Heart left ventricle (tissue), 16 donors: Measurements from ENCODE around the gene AP1S2. TPM values are rescaled to one million over a fixed set of nuclear protein-coding genes. Genes with fewer than 3 reads are reported as not detected.
"Not testable (repeated sequence)": the region's sequence is repeated elsewhere in the genome, so short reads cannot be mapped to it uniquely, and the experiment has no call there.

Experiments
- ATAC-seq, 4 donors: fragments of 200-7000 bp; cut with Tn5 transposase; one replicate each; pipeline ENCODE4 v1.9.1; 2020 to 2022; ENCODE audit warnings: moderate library complexity in 4 of 4, mild to moderate bottlenecking in 3 of 4, moderate number of reproducible peaks in 1 of 4
- DNase-seq, 5 donors: peaks; one replicate each; pipeline ENCODE4 v3.0.0-alpha.2; 2020
- H3K27ac ChIP-seq, 12 donors: fragments of 200-600 bp; sonication (generic) in 4 of 12; one replicate each; pipeline versions ENCODE4 v1.5.0 to v1.8.0; 2016 to 2022; ENCODE audit warnings: mild to moderate bottlenecking in 2 of 12
- H3K27me3 ChIP-seq, 9 donors: fragments of 200-600 bp; sonication (generic) in 2 of 9; one replicate each; pipeline versions ENCODE4 v1.5.1 to v1.8.0; 2016 to 2022; ENCODE audit warnings: mild to moderate bottlenecking in 3 of 9
- H3K36me3 ChIP-seq, 9 donors: fragments of 200-600 bp; sonication (generic) in 2 of 9; one replicate each; pipeline versions ENCODE4 v1.5.0 to v1.8.0; 2018 to 2022; ENCODE audit warnings: mild to moderate bottlenecking in 2 of 9
- H3K4me1 ChIP-seq, 12 donors: fragments of 200-600 bp; sonication (generic) in 4 of 12; one replicate each; pipeline versions ENCODE4 v1.5.0 to v1.8.0; 2016 to 2022; ENCODE audit warnings: mild to moderate bottlenecking in 3 of 12
- H3K4me3 ChIP-seq, 12 donors: fragments of 200-600 bp; sonication (generic) in 4 of 12; one replicate each; pipeline versions ENCODE4 v1.5.0 to v1.8.0; 2017 to 2022; ENCODE audit warnings: mild to moderate bottlenecking in 9 of 12, moderate library complexity in 4 of 12
- H3K9me3 ChIP-seq, 12 donors: fragments of 200-600 bp; sonication (generic) in 4 of 12; one replicate each; pipeline versions ENCODE4 v1.5.0 to v1.8.0; 2016 to 2022; ENCODE audit warnings: mild to moderate bottlenecking in 1 of 12
- POLR2A ChIP-seq, 2 donors: fragments of 450-650 bp; IDR thresholded peaks; one replicate each; pipeline ENCODE4 v1.6.1; 2017; ENCODE audit warnings: antibody characterized with exemption in 2 of 2, mild to moderate bottlenecking in 2 of 2, moderate library complexity in 2 of 2
- WGBS, 4 donors: extraction: QIAGEN DNeasy Blood & Tissue Kit in 2 of 4; methylation state at CpG; one replicate each; pipeline versions ENCODE4 v1.1.5 to v1.1.7; 2013 to 2018; 5-methylcytosine and 5-hydroxymethylcytosine counted together
- intact Hi-C, 10 donors: fragments of 100-400 bp; cut with DNase I; formaldehyde crosslinking; loops; one replicate each; pipeline versions ENCODE4 v1.11.1 to v1.14.2; 2022
- polyA plus RNA-seq, 2 donors: library from polyadenylated mRNA; stranded (reverse); fragments of 200-250 nt; gene quantifications; one replicate each; pipeline ENCODE4 v1.2.3, GENCODE V29; 2013
- total RNA-seq, 9 donors: library from RNA; depleted of rRNA in 2 of 9; stranded (reverse); fragments of >200 nt in 2 of 9; fragmentation: NEBNext Ultra II Directional in 3 of 9; extraction: Animal tissue kit (Norgen Biotek cat#: 25700) in 3 of 9; gene quantifications; one replicate each; pipeline versions ENCODE4 v1.1.0 to v1.2.4, GENCODE V29; 2016 to 2023
- TF ChIP-seq, protein P1 (sequence below), 12 donors: fragments of 200-600 bp; sonication (generic) in 4 of 12; IDR thresholded peaks; one replicate each; pipeline versions ENCODE4 v1.5.0 to v1.8.0; 2018 to 2022; ENCODE audit warnings: antibody characterized with exemption in 12 of 12, mild to moderate bottlenecking in 5 of 12
- donor health status: ischemic (EF 13 %, LVEDD 7.1; RV severe dilation, severe dysfunction).
- donor health status: healthy with polysubstance abuse.
- donor health status: DM: no; HTN: yes; CAD: no.
- donor health status: DM: no; HTN: no; CAD: no.
- donor health status: ischemic (EF 25% LVEDD 6.9; RV normal size, moderate dysfunction).
- donor health status: ischemic (EF 25% LVEDD 5.7; RV mildly dilated, moderate dysfunction).
- donor health status: healthy.
- donor health status: DM: yes; HTN: yes; CAD: no.
- donor health status: ischemic (EF 35%, LVEDD 5.7; RV mildly dilated, moderate dysfunction).
- donor health status: nonischemic (EF 11% LVEDD 7.7; RV severe dilation, severe dysfunction).
- donor health status: DM: yes; HTN: yes; CAD: no.
- donor health status: PGD.
- donor health status: ischemic (EF 29% LVEDD 5.4; RV normal size, mild dysfunction).
- donor health status: nonischemic (EF 23%, LVEDD 6.1; RV moderate dilation, normal function).

Gene AP1S2
- total and polyA plus RNA-seq, 11 donors = 67.4 to 267 (median 136) TPM

DNA sequence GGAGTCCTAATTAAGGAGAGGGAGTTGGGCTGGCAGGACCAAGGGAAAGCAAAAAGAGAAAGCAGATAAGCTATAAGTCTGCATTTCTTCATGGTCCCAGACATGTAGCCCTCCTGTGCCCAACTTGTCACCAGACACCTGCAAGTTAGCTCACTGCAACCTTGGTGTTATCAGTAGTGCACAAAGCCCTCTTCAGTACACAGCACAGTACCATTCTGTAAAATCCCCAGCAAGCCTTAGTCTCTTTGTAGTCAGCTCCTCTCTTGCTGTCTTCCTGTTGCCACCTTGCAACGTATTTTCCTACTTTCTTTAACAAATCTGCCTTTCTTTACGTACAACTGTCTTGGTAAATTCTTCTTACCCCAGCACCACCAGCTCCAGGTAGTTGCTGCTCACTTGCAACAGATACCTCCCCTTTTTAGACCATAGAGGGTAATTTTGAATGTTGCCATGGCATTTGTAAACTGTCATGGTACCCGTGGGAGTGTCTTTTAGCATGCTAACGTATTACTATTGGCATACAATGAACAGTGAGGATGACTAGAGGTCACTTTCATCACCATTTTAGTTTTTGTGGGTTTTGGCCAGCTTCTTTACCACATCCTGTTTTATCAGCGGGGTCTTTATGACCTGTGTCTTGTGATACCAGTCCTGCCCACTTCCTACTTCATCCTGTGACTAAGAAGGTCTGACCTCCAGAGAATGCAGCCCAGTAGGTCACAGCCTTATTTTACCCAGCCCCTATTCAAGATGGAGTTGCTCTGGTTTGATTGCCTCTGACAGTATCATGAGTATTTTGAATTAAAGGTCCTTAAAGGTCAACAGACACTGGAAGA, 28.3 kb upstream of the AP1S2 start:
- no peak for DNase-seq
- H3K36me3 ChIP-seq = no peaks in the 10 kb centered on the region
- intact Hi-C loops = no loop called here
- WGBS, 4 donors = 35 to 53% (median 39%) methylated on average over 5 of the region's 5 CpGs
- no peak for TF ChIP-seq POLR2A (IDR thresholded peaks at IDR 0.05)
- TF ChIP-seq, protein P1, sequence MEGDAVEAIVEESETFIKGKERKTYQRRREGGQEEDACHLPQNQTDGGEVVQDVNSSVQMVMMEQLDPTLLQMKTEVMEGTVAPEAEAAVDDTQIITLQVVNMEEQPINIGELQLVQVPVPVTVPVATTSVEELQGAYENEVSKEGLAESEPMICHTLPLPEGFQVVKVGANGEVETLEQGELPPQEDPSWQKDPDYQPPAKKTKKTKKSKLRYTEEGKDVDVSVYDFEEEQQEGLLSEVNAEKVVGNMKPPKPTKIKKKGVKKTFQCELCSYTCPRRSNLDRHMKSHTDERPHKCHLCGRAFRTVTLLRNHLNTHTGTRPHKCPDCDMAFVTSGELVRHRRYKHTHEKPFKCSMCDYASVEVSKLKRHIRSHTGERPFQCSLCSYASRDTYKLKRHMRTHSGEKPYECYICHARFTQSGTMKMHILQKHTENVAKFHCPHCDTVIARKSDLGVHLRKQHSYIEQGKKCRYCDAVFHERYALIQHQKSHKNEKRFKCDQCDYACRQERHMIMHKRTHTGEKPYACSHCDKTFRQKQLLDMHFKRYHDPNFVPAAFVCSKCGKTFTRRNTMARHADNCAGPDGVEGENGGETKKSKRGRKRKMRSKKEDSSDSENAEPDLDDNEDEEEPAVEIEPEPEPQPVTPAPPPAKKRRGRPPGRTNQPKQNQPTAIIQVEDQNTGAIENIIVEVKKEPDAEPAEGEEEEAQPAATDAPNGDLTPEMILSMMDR (IDR thresholded peaks at IDR 0.05) = no peak
- H3K27me3 ChIP-seq = peaks cover 0 to 35% (median 0%) of the 10 kb centered on the region in 9 donors
- peaks cover 0 to 9% (median 0%) of the 10 kb centered on the region in 12 donors for H3K9me3 ChIP-seq
- peaks cover 0 to 5% (median 0%) of the 10 kb centered on the region in 12 donors for H3K4me1 ChIP-seq
- no peak overlapping the region for H3K4me3 ChIP-seq
- no peak overlapping the region for H3K27ac ChIP-seq
- peak in 2 of 4 donors; percentile 59 to 68 for ATAC-seq

DNA sequence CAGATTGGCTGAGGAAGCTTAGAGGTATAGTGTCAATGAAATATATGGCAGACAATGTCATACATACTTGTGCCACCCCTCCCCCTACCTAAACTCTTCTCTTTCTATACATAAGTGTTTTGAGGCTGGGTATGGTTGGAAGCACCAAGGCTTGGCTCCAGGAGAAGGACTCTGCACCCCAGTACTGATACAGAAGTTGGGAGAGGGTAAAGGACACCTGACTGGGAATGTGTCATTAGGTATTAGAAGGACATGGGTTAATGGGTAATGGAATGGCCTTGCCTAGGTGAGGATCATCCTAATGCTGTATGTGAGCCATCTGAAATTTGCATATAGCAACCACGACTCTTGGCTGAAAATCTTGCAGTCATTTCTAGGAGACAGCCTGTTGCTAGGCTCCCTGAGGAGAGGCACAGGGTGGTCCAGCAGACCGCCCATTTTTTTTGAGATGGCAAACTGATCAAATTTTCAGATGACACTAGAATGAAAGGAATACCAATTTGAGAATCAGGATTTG, 26.8 kb upstream of the AP1S2 start:
- 70 to 88% (median 79%) methylated on average over 2 of the region's 2 CpGs for WGBS, 4 donors

DNA sequence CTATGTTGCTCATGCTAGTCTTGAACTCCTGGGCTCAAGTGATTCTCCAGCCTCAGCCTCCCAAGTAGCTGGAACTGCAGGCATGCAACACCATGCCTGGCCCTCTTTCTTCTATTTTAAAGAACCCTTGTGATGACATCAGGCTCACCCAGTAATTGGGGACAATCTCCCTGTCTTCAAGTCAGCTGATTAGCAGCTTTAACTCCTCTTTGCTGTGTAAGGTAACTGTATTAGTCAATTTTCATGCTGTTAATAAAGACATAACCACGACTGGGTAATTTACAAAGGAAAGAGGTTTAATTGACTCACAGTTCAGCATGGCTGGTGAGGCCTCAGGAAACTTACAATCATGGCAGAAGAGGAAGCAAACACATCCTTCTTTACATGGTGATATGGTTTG, 23.3 kb upstream of the AP1S2 start:
- 54 to 83% (median 72%) methylated on average over 1 of the region's 1 CpG for WGBS, 4 donors
- H3K9me3 ChIP-seq, intact Hi-C loops, H3K4me1 ChIP-seq, H3K4me3 ChIP-seq, H3K36me3 ChIP-seq, ATAC-seq, H3K27ac ChIP-seq, DNase-seq: not testable (repeated sequence)
- peaks cover 0 to 51% (median 0%) of the 10 kb centered on the region in 9 donors for H3K27me3 ChIP-seq

More for the DNA sequence above, 26.8 kb upstream of the AP1S2 start:
- Histone ChIP-seq H3K4me3 (no peak overlapping the region), H3K9me3 (peaks cover 0 to 9% (median 0%) of the 10 kb centered on the region in 12 donors), H3K27ac (no peak overlapping the region), H3K36me3 (no peaks in the 10 kb centered on the region), H3K4me1 (peaks cover 0 to 5% (median 0%) of the 10 kb centered on the region in 12 donors), H3K27me3 (peaks cover 0 to 46% (median 0%) of the 10 kb centered on the region in 9 donors)
- no peak for ATAC-seq
- no peak for DNase-seq
- intact Hi-C loops = no loop called here
- TF ChIP-seq, protein P1 (IDR thresholded peaks at IDR 0.05) = no peak
- TF ChIP-seq POLR2A (IDR thresholded peaks at IDR 0.05) = no peak

DNA sequence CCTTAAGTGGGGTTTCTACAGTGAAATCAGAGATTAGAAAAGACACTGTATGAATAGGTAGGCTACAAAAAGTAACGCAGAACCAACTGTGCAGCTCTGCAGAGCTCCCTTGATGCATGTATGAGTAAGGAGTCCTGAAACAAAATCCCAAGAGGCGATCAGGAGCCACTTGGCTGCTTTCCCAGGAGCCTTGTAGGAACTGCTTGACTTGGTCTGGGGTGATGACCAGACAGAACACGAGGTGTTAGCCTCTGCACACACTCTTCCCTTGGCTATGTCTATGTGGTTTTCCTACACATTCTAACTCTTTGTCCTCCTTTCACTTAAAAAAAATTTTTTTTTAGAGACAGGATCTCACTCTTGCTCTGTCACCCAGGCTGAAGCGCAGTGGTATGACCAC, 22.8 kb upstream of the AP1S2 start:
- Histone ChIP-seq H3K4me1 (no peaks in the 10 kb centered on the region), H3K4me3 (no peak overlapping the region), H3K36me3 (no peaks in the 10 kb centered on the region), H3K27ac (no peak overlapping the region), H3K27me3 (peaks cover 0 to 55% (median 0%) of the 10 kb centered on the region in 9 donors), H3K9me3 (peaks cover 0 to 9% (median 0%) of the 10 kb centered on the region in 12 donors)
- intact Hi-C loops = no loop called here
- DNase-seq (peak in 3 of 5 donors; percentile 20 to 42 (median 36)), ATAC-seq (peak in 2 of 4 donors; percentile 29 to 51)
- WGBS, 4 donors = 50 to 56% (median 55%) methylated on average over 4 of the region's 4 CpGs
- no peak for TF ChIP-seq POLR2A (IDR thresholded peaks at IDR 0.05)

DNA sequence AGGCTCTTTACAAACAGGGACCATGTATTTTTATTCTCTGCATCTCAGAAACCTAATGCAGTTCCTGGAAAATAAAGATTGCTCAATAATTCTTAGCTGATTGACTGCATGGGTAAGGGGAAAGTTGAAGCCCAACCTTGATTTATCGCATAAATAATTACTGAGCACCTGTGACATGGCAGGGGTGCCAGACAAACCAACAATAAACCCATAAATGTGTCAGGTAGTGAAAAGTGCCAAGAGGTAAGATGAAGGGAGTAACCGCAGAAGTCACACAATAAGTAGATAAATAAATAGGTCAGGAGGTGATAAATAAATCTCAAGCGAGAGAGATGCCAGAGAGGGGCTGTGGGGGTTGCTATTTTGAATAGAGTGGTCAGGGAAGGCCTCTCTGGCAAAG, 20.1 kb upstream of the AP1S2 start:
- no peak for DNase-seq
- Histone ChIP-seq H3K27me3 (peaks cover 0 to 67% (median 0%) of the 10 kb centered on the region in 9 donors), H3K4me3 (no peak overlapping the region), H3K4me1 (no peaks in the 10 kb centered on the region), H3K27ac (no peak overlapping the region), H3K9me3 (peaks cover 0 to 4% (median 0%) of the 10 kb centered on the region in 12 donors), H3K36me3 (no peaks in the 10 kb centered on the region)
- 49 to 70% (median 65%) methylated on average over 3 of the region's 3 CpGs for WGBS, 4 donors
- TF ChIP-seq POLR2A (IDR thresholded peaks at IDR 0.05) = no peak
- TF ChIP-seq, protein P1 (IDR thresholded peaks at IDR 0.05) = no peak
- intact Hi-C loops = no loop called here
- ATAC-seq = no peak
